Activated naive CD4-positive, alpha-beta T cell treated with anti-CD3 and anti-CD28 coated beads, Interleukin-2, amount 50 U/mL, for 24 hours (primary cell): Measurements from ENCODE around the gene DACH2.
"Not testable (repeated sequence)": the region's sequence is repeated elsewhere in the genome, so short reads cannot be mapped to it uniquely, and the experiment has no call there.

ENCODE experiments used
- H3K27ac Mint-ChIP-seq: one replicate; pipeline ENCODE4 v1.8.0; 2021; ENCODE audit warnings: mild to moderate bottlenecking, mixed read lengths
- H3K27me3 Mint-ChIP-seq: one replicate; pipeline ENCODE4 v1.8.0; 2021; ENCODE audit warnings: mixed read lengths
- H3K36me3 Mint-ChIP-seq: one replicate; pipeline ENCODE4 v1.8.0; 2021; ENCODE audit warnings: mixed read lengths
- H3K4me1 Mint-ChIP-seq: one replicate; pipeline ENCODE4 v1.8.0; 2021; ENCODE audit warnings: mixed read lengths
- H3K4me3 Mint-ChIP-seq: one replicate; pipeline ENCODE4 v1.8.0; 2021; ENCODE audit warnings: mild to moderate bottlenecking, mixed read lengths
- H3K9me3 Mint-ChIP-seq: one replicate; pipeline ENCODE4 v1.8.0; 2021; ENCODE audit warnings: mixed read lengths

The DACH2 gene

GRCh38 chrX:86148024-86148511 lies at the start of gene DACH2:
Gene DACH2 (plus strand): TSS chrX:86148451.
- Mint-ChIP-seq H3K27me3 (peaks cover 18% of the 10 kb centered on the region), H3K4me3 (peak within 1 kb of the TSS; percentile 60), H3K36me3 (no peaks in the 10 kb centered on the region), H3K4me1 (peaks cover 9% of the 10 kb centered on the region), H3K27ac (no peak within 1 kb of the TSS), H3K9me3 (no peaks in the 10 kb centered on the region)

- H3K36me3 Mint-ChIP-seq, result no peaks in the 10 kb centered on the region
- H3K27ac Mint-ChIP-seq, result no peak overlapping the region
- H3K4me3 Mint-ChIP-seq, result no peak overlapping the region
- H3K4me1 Mint-ChIP-seq, result no peaks in the 10 kb centered on the region
- no peaks in the 10 kb centered on the region for H3K9me3 Mint-ChIP-seq
- H3K27me3 Mint-ChIP-seq, result peaks cover 2% of the 10 kb centered on the region
Measured at GRCh38 chrX:86102341-86102740, 45.9 kb upstream of the DACH2 start.

- Mint-ChIP-seq H3K4me3 (no peak overlapping the region), H3K9me3 (no peaks in the 10 kb centered on the region), H3K4me1 (no peaks in the 10 kb centered on the region), H3K27me3 (peaks cover 2% of the 10 kb centered on the region), H3K36me3 (no peaks in the 10 kb centered on the region), H3K27ac (no peak overlapping the region)
Measured at GRCh38 chrX:86103061-86103460, 45.2 kb upstream of the DACH2 start.

GRCh38 chrX:86104526-86104925 lies 43.7 kb upstream of the DACH2 start:
- Mint-ChIP-seq H3K4me3 (no peak overlapping the region), H3K9me3 (no peaks in the 10 kb centered on the region), H3K4me1 (no peaks in the 10 kb centered on the region), H3K27me3 (peaks cover 2% of the 10 kb centered on the region), H3K27ac (no peak overlapping the region), H3K36me3 (no peaks in the 10 kb centered on the region)

GRCh38 chrX:86121916-86122315 lies 26.3 kb upstream of the DACH2 start:
- Mint-ChIP-seq H3K27ac (no peak overlapping the region), H3K27me3 (peaks cover 5% of the 10 kb centered on the region), H3K4me1 (no peaks in the 10 kb centered on the region), H3K9me3 (peaks cover 11% of the 10 kb centered on the region), H3K36me3 (peaks cover 2% of the 10 kb centered on the region), H3K4me3 (no peak overlapping the region)

GRCh38 chrX:86133761-86134160 lies 14.5 kb upstream of the DACH2 start:
- Mint-ChIP-seq H3K36me3 (no peaks in the 10 kb centered on the region), H3K27me3 (no peaks in the 10 kb centered on the region), H3K4me3 (no peak overlapping the region), H3K9me3 (no peaks in the 10 kb centered on the region), H3K4me1 (no peaks in the 10 kb centered on the region), H3K27ac (no peak overlapping the region)

GRCh38 chrX:86137071-86137470 lies 11.2 kb upstream of the DACH2 start:
- no peak overlapping the region for H3K4me3 Mint-ChIP-seq
- H3K4me1 Mint-ChIP-seq, result no peaks in the 10 kb centered on the region
- H3K9me3 Mint-ChIP-seq, result no peaks in the 10 kb centered on the region
- H3K27ac Mint-ChIP-seq, result no peak overlapping the region
- peaks cover 4% of the 10 kb centered on the region for H3K27me3 Mint-ChIP-seq
- no peaks in the 10 kb centered on the region for H3K36me3 Mint-ChIP-seq

- Mint-ChIP-seq H3K4me3 (no peak overlapping the region), H3K4me1 (no peaks in the 10 kb centered on the region), H3K27ac (no peak overlapping the region), H3K9me3 (no peaks in the 10 kb centered on the region), H3K36me3 (no peaks in the 10 kb centered on the region), H3K27me3 (peaks cover 7% of the 10 kb centered on the region)
Measured at GRCh38 chrX:86141786-86142185, 6.5 kb upstream of the DACH2 start.

GRCh38 chrX:86146102-86146501 lies 2.1 kb upstream of the DACH2 start:
- no peak overlapping the region for H3K4me3 Mint-ChIP-seq
- H3K27ac Mint-ChIP-seq, result no peak overlapping the region
- H3K27me3 Mint-ChIP-seq, result peaks cover 22% of the 10 kb centered on the region
- H3K9me3 Mint-ChIP-seq, result no peaks in the 10 kb centered on the region
- no peaks in the 10 kb centered on the region for H3K36me3 Mint-ChIP-seq
- peaks cover 9% of the 10 kb centered on the region for H3K4me1 Mint-ChIP-seq

GRCh38 chrX:86148594-86148993 lies 343 bp downstream of the DACH2 start:
- Mint-ChIP-seq H3K36me3 (no peaks in the 10 kb centered on the region), H3K4me3 (peak overlapping the region; percentile 60), H3K27ac (no peak overlapping the region), H3K4me1 (peaks cover 9% of the 10 kb centered on the region), H3K9me3 (no peaks in the 10 kb centered on the region), H3K27me3 (peaks cover 18% of the 10 kb centered on the region)

- Mint-ChIP-seq H3K27ac (no peak overlapping the region), H3K4me3 (peak overlapping the region; percentile 60), H3K27me3 (peaks cover 18% of the 10 kb centered on the region), H3K4me1 (peaks cover 9% of the 10 kb centered on the region), H3K36me3 (no peaks in the 10 kb centered on the region), H3K9me3 (no peaks in the 10 kb centered on the region)
Measured at GRCh38 chrX:86149119-86149518, 868 bp downstream of the DACH2 start.

GRCh38 chrX:86154553-86154952 lies 6.3 kb downstream of the DACH2 start:
- H3K27me3 Mint-ChIP-seq, result peaks cover 6% of the 10 kb centered on the region
- no peak overlapping the region for H3K27ac Mint-ChIP-seq
- no peak overlapping the region for H3K4me3 Mint-ChIP-seq
- no peaks in the 10 kb centered on the region for H3K36me3 Mint-ChIP-seq
- no peaks in the 10 kb centered on the region for H3K4me1 Mint-ChIP-seq
- no peaks in the 10 kb centered on the region for H3K9me3 Mint-ChIP-seq

GRCh38 chrX:86171366-86171765 lies 23.1 kb downstream of the DACH2 start:
- Mint-ChIP-seq H3K27me3 (peaks cover 6% of the 10 kb centered on the region), H3K27ac (no peak overlapping the region), H3K9me3 (no peaks in the 10 kb centered on the region), H3K36me3 (no peaks in the 10 kb centered on the region), H3K4me1 (no peaks in the 10 kb centered on the region), H3K4me3 (no peak overlapping the region)

GRCh38 chrX:86178906-86179305 lies 30.7 kb downstream of the DACH2 start:
- Mint-ChIP-seq H3K4me1 (no peaks in the 10 kb centered on the region), H3K4me3 (no peak overlapping the region), H3K27ac (no peak overlapping the region), H3K9me3 (no peaks in the 10 kb centered on the region), H3K27me3 (no peaks in the 10 kb centered on the region), H3K36me3 (no peaks in the 10 kb centered on the region)

- H3K27me3 Mint-ChIP-seq, H3K4me3 Mint-ChIP-seq, H3K27ac Mint-ChIP-seq, H3K4me1 Mint-ChIP-seq, H3K9me3 Mint-ChIP-seq, H3K36me3 Mint-ChIP-seq: not testable (repeated sequence)
Measured at GRCh38 chrX:86181325-86181724, 33.1 kb downstream of the DACH2 start.

GRCh38 chrX:86192827-86193226 lies 44.6 kb downstream of the DACH2 start:
- H3K27ac Mint-ChIP-seq, result no peak overlapping the region
- H3K9me3 Mint-ChIP-seq, result no peaks in the 10 kb centered on the region
- no peak overlapping the region for H3K4me3 Mint-ChIP-seq

GRCh38 chrX:86194758-86195157 lies 46.5 kb downstream of the DACH2 start:
- no peaks in the 10 kb centered on the region for H3K27me3 Mint-ChIP-seq
- no peaks in the 10 kb centered on the region for H3K36me3 Mint-ChIP-seq
- H3K4me1 Mint-ChIP-seq, result no peaks in the 10 kb centered on the region
- no peak overlapping the region for H3K4me3 Mint-ChIP-seq
- no peak overlapping the region for H3K27ac Mint-ChIP-seq
- no peaks in the 10 kb centered on the region for H3K9me3 Mint-ChIP-seq

More at GRCh38 chrX:86192827-86193226, 44.6 kb downstream of the DACH2 start:
- peaks cover 2% of the 10 kb centered on the region for H3K27me3 Mint-ChIP-seq
- no peaks in the 10 kb centered on the region for H3K4me1 Mint-ChIP-seq
- H3K36me3 Mint-ChIP-seq, result no peaks in the 10 kb centered on the region
